Measurements from ENCODE around the gene RANBP17. TPM values are rescaled to one million over a fixed set of nuclear protein-coding genes. Genes with fewer than 3 reads are reported as not detected.

The RANBP17 gene
- total RNA-seq, 2 experiments from 2014 or later: not detected

DNA sequence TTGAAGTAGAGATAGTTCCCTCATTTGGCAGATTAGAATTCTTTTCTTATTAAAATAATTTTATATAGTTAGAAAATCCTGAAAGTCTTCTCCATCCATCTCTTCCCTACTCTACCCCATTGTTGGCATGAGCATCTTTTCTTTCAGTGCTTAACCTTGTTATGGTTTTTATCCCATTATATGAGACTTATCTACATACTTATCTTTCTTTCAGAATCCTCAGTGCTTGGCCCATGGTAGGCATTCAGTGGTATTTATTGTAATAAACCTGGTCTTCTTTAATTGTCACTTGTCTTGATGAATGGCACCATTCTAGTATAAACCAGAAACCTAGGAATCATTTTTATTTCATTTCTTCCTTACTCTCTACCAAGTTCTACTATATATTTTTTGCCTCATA lies 277.4 kb downstream of the RANBP17 start:
- ATAC-seq: no peak

DNA sequence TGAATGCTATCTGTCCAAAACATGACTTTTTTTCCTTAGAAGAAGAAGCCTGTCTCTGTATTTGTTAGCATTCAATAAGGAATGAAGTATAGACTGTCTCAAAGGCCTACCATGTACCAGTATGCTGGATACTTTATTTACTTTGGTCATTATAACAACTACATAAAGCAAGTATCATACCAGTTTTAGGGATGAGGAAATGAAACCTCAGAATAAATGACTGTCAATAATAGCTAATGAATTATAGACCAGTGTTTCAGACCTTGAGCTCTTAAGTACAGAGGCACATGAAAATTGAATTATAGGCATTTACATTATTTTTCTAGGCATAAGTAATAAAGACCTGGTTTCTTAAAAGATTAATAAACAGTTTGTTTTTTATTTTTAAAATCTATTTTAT lies 280.8 kb downstream of the RANBP17 start:
- CTCF ChIA-PET: no interaction called here
- H3K4me3 Mint-ChIP-seq: no peak overlapping the region
- peaks cover 2% of the 10 kb centered on the region for H3K27me3 Mint-ChIP-seq
- H3K27ac Mint-ChIP-seq: no peak overlapping the region
- no peaks in the 10 kb centered on the region for H3K4me1 Mint-ChIP-seq
- H3K9me3 Mint-ChIP-seq (ENCODE audit: low read depth): no peaks in the 10 kb centered on the region
- ATAC-seq (no peak), DNase-seq (no peak)
- no peaks in the 10 kb centered on the region for H3K36me3 Mint-ChIP-seq

More for the DNA sequence above, 277.4 kb downstream of the RANBP17 start:
- Mint-ChIP-seq H3K27me3 (no peaks in the 10 kb centered on the region), H3K27ac (no peak overlapping the region), H3K4me1 (no peaks in the 10 kb centered on the region), H3K36me3 (no peaks in the 10 kb centered on the region), H3K4me3 (no peak overlapping the region), H3K9me3 (ENCODE audit: low read depth) (no peaks in the 10 kb centered on the region)
- CTCF ChIA-PET: no interaction called here
- DNase-seq: no peak

DNA sequence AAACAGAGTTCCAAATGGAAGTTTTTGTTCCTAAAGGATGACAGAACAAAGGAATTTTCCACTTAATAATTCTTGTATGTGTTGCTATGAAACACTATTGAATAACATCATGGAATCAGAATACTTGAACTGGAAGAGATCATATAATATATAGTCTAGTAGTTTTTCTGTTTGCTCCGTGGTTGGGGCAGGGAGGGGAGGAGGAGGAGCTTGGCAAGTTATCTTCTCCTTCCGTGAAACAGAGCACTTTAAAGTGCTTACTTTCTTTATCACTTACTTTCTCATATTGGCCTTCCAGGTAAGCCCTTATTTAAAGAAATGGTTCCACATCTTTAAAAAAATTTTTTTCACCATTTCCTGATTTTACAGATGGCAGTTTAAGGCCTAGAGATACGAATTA lies 281.4 kb downstream of the RANBP17 start:
- no peaks in the 10 kb centered on the region for H3K4me1 Mint-ChIP-seq
- H3K27me3 Mint-ChIP-seq: peaks cover 2% of the 10 kb centered on the region
- ATAC-seq (no peak), DNase-seq (no peak)
- H3K36me3 Mint-ChIP-seq: no peaks in the 10 kb centered on the region
- no peaks in the 10 kb centered on the region for H3K9me3 Mint-ChIP-seq (ENCODE audit: low read depth)
- CTCF ChIA-PET: no interaction called here
- no peak overlapping the region for H3K27ac Mint-ChIP-seq
- H3K4me3 Mint-ChIP-seq: no peak overlapping the region

DNA sequence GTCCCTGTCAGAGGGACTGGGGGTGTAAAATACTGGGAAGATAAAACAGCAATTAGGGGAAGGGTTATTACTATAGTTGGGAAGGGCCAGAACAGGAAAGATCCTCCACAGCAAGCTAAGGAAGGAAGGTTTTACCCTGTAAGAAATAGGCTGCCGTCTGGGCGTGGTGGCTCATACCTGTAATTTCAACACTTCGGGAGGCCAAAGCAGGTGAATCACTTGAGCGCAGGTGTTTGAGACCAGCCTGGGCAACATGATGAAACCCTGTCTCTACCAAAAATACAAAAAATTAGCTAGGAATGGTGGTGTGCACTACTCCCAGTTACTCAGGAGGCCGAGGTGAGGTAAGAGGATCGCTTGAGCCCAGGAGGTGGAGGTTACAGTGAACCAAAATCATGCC lies 282.1 kb downstream of the RANBP17 start:
- DNase-seq (no peak), ATAC-seq (no peak)
- CTCF ChIA-PET: no interaction called here
- no peak overlapping the region for H3K4me3 Mint-ChIP-seq
- no peaks in the 10 kb centered on the region for H3K9me3 Mint-ChIP-seq (ENCODE audit: low read depth)
- H3K27ac Mint-ChIP-seq: no peak overlapping the region
- H3K36me3 Mint-ChIP-seq: no peaks in the 10 kb centered on the region
- H3K27me3 Mint-ChIP-seq: peaks cover 4% of the 10 kb centered on the region
- no peaks in the 10 kb centered on the region for H3K4me1 Mint-ChIP-seq

DNA sequence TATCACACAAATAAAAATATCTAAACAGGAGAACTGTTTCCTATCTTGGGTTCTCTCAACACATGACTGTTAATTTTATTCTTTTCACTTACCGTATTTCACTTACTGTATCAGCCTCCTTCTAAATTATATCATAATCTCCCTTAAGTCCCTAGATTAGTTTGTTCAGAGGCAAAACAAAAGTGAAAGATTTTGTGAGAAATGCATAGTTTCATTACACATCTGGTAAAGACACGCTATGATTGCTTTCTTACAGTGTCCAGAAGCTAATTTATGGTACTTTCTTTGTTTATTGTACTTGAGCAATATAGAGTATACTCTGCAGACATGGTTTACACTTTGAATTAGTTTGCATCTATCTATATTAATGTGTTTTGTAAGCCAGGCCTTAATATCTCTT lies 287.5 kb downstream of the RANBP17 start:
- DNase-seq: no peak
- CTCF ChIA-PET: no interaction called here
- Mint-ChIP-seq H3K27ac (no peak overlapping the region), H3K4me3 (no peak overlapping the region), H3K27me3 (peaks cover 4% of the 10 kb centered on the region), H3K9me3 (ENCODE audit: low read depth) (no peaks in the 10 kb centered on the region), H3K4me1 (no peaks in the 10 kb centered on the region), H3K36me3 (no peaks in the 10 kb centered on the region)
- no peak for ATAC-seq

DNA sequence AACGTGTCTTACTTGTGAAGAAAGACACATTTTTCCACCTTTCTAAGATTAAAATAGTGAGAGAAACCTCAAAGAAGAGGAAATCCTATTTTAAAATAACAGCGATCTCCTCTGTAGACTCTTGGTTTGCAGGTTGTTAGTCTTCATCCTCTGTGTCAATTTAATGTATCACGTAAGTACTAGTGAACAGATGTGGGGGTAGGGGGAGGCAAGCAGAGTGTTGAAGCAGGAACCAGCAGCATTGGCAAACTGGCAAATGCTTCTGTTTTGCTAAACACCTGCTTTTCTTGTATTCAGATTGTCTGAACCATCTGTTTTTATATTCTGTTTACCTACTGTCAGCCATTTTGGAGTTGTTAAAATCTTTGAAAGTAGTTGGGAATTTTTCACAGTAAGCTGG lies 288.0 kb downstream of the RANBP17 start:
- H3K27ac Mint-ChIP-seq: no peak overlapping the region
- H3K4me1 Mint-ChIP-seq: no peaks in the 10 kb centered on the region
- no peaks in the 10 kb centered on the region for H3K36me3 Mint-ChIP-seq
- CTCF ChIA-PET: no interaction called here
- no peak for DNase-seq
- no peaks in the 10 kb centered on the region for H3K9me3 Mint-ChIP-seq (ENCODE audit: low read depth)
- H3K27me3 Mint-ChIP-seq: peaks cover 4% of the 10 kb centered on the region
- H3K4me3 Mint-ChIP-seq: no peak overlapping the region
- ATAC-seq: no peak

DNA sequence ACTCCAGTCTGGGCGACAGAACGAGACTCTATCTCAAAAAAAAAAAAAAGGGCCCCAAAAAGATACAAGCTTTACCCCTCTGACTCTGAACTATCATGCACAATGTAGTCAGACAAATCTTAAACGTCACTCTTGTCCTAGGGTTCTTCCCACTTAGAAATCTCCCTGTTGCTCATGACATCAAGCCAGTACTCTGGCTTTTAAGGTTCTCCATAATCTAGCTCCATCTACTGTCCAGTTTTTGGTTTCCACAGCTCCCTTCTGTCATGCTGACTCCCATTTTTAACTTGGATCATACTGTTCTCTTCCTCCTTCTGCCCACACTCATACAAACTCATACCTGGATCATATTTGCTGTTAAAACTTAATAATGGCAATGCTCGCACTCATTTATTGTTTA lies 290.6 kb downstream of the RANBP17 start:
- no peak for ATAC-seq
- CTCF ChIA-PET: no interaction called here

DNA sequence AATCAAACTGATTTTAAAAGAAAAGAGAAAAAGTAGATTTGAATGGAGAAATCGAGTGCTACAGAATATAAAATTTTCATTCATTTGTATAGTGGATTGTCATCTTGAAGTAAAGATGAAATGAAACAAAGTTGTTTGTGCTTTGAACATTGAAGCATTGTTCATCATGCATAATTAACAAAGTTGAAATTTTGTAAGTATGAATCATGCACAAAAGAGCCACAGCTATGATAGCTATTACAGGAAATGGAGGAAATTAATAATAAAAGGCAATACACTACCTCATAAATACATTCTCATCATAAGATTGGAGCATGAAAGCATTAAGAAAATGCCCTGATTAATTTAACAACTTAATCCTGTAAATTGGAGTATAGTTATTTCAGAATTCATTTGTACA lies 293.8 kb downstream of the RANBP17 start:
- Mint-ChIP-seq H3K27ac (no peak overlapping the region), H3K36me3 (no peaks in the 10 kb centered on the region), H3K27me3 (peaks cover 11% of the 10 kb centered on the region), H3K4me3 (no peak overlapping the region), H3K9me3 (ENCODE audit: low read depth) (no peaks in the 10 kb centered on the region), H3K4me1 (no peaks in the 10 kb centered on the region)
- no peak for DNase-seq
- ATAC-seq: no peak
- CTCF ChIA-PET: interaction anchor here (0.6 kb wide), 1 partner anchor 1259 kb away, joined by 3 read pairs; no protein-coding TSS in a partner anchor

More for the DNA sequence above, 290.6 kb downstream of the RANBP17 start:
- Mint-ChIP-seq H3K4me3 (no peak overlapping the region), H3K4me1 (no peaks in the 10 kb centered on the region), H3K36me3 (no peaks in the 10 kb centered on the region), H3K27me3 (peaks cover 7% of the 10 kb centered on the region), H3K9me3 (ENCODE audit: low read depth) (no peaks in the 10 kb centered on the region), H3K27ac (no peak overlapping the region)
- no peak for DNase-seq

DNA sequence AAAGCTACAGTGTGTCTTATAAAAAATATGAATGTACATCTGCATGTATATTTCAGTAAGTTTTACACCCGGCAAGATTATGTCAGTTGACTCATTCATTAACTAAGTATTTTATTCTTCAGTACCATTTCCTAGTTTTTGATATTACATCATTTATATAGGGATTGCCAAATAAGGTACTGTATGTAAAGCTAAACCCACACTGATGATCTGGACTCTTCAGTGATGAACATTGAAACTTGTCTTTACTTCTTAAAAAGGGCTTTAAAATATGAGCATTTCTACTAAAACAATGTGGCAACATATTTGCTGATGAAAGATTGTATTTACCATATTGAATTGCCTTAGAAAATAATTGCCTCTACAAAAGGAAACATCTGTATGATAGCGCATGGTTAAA lies 295.5 kb downstream of the RANBP17 start:
- Mint-ChIP-seq H3K27me3 (peaks cover 13% of the 10 kb centered on the region), H3K4me1 (no peaks in the 10 kb centered on the region), H3K36me3 (no peaks in the 10 kb centered on the region), H3K9me3 (ENCODE audit: low read depth) (no peaks in the 10 kb centered on the region), H3K27ac (no peak overlapping the region), H3K4me3 (no peak overlapping the region)
- DNase-seq (no peak), ATAC-seq (no peak)
- CTCF ChIA-PET: no interaction called here

DNA sequence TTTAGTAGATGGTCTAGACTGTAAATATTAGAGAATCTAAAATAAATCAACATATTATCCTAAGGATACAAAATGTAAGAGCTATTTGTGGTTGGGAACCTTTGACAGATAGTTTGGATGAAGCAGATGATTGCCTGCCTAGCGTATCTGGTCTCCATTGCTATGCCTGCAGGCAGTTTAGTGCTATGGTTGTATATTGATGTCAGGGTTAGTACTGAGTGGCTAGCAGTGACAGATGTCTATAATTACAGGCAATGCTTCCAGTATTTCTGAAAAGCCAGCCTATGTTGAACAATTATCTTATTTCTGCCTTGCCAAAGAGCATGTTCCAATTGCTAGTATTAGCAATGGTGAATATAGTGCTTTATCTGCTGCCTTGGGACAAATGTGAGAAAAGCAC lies 296.0 kb downstream of the RANBP17 start:
- Mint-ChIP-seq H3K4me3 (no peak overlapping the region), H3K27me3 (peaks cover 13% of the 10 kb centered on the region), H3K27ac (no peak overlapping the region), H3K9me3 (ENCODE audit: low read depth) (no peaks in the 10 kb centered on the region), H3K36me3 (no peaks in the 10 kb centered on the region), H3K4me1 (no peaks in the 10 kb centered on the region)
- no peak for ATAC-seq
- DNase-seq: no peak
- CTCF ChIA-PET: no interaction called here

DNA sequence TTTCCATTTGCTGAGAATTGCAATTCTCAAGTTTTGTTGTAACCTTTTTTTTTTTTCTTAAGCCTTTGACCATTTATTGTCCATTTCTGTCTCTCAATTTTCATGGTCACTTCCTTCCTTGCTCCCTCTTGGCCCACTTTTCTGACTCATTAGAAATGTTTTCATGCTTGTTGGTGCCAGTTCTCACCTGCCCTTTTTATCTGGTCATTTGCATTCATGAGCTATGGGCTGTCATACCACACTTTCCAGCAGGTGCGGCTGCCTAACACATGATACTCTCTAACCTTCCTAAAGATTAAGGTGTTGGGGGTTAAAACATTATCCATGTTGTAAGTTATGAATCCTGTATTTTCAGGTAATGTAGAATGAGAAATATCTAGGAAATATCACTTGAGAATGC lies 296.8 kb downstream of the RANBP17 start:
- CTCF ChIA-PET: no interaction called here
- no peaks in the 10 kb centered on the region for H3K9me3 Mint-ChIP-seq (ENCODE audit: low read depth)
- no peaks in the 10 kb centered on the region for H3K36me3 Mint-ChIP-seq
- no peak overlapping the region for H3K4me3 Mint-ChIP-seq
- no peak overlapping the region for H3K27ac Mint-ChIP-seq
- peaks cover 13% of the 10 kb centered on the region for H3K27me3 Mint-ChIP-seq
- DNase-seq (no peak), ATAC-seq (no peak)
- no peaks in the 10 kb centered on the region for H3K4me1 Mint-ChIP-seq

DNA sequence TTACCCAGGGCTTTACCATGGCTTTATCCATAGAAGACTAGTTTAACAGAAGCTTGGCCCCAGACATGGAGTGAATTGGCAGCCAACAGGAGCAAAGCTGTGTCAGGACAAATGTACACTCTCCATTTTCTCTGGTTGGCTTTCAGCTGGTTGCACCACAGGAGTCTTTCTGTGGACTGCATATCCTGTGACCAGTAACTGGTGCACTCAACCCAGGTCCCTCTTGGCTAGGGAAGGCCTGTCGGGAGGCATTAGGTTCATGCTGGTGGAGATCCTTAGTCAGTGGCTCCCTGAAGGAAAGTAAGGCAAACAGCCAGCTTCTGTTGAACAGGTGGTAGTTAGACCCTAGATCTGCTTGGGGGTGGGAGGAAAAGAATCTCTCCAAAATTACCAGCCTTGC lies 300.3 kb downstream of the RANBP17 start:
- Mint-ChIP-seq H3K4me1 (no peaks in the 10 kb centered on the region), H3K27ac (no peak overlapping the region)

DNA sequence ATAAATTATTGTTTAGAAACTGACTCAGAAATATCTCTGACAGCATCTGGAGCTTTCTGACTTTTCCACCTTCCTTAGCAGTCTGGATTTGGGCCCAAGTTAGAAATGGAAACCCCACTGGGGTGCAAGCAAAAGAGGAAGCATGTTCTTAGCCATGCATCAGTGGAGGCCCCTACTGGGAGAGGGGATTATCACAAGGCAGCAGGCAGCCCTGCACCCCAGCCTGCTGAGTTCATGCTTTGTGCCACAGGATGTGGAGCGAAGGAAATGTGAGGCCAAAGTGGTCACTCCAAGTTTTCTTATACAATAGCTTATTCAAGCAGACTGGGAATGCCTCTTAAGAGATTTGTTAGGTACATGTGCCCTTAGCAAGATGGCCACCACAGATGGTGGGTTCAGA lies 300.8 kb downstream of the RANBP17 start:
- Mint-ChIP-seq H3K36me3 (no peaks in the 10 kb centered on the region), H3K9me3 (ENCODE audit: low read depth) (no peaks in the 10 kb centered on the region), H3K4me3 (no peak overlapping the region), H3K27ac (no peak overlapping the region), H3K4me1 (no peaks in the 10 kb centered on the region), H3K27me3 (peaks cover 16% of the 10 kb centered on the region)
- DNase-seq (no peak), ATAC-seq (no peak)
- CTCF ChIA-PET: interaction anchor here (1.7 kb wide), 1 partner anchor 11 kb away, joined by 3 read pairs; no protein-coding TSS in a partner anchor

More for the DNA sequence above, 300.3 kb downstream of the RANBP17 start:
- H3K27me3 Mint-ChIP-seq: peaks cover 16% of the 10 kb centered on the region
- H3K4me3 Mint-ChIP-seq: no peak overlapping the region
- ATAC-seq (no peak), DNase-seq (no peak)
- H3K9me3 Mint-ChIP-seq (ENCODE audit: low read depth): no peaks in the 10 kb centered on the region
- H3K36me3 Mint-ChIP-seq: no peaks in the 10 kb centered on the region
- CTCF ChIA-PET: interaction anchor here (1.7 kb wide), 1 partner anchor 11 kb away, joined by 3 read pairs; no protein-coding TSS in a partner anchor

DNA sequence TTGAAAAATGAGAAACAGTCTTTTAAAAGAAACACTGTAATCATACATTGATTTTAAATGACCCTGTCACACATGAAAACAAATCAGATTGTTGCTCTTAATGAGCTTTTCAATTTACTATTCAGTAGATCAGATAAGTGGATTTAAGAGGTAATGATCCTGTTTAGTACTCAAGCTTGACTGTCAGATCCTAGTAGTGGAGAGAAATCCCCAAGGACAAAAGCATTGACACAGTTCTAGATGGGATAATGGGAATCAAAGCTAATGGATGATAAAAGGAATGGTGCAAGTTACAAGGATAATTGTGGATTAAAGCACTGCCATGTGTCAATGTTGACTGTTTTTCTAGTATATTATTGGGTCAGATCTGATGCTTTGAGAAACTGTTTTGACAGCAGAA lies 304.9 kb downstream of the RANBP17 start:
- CTCF ChIA-PET: no interaction called here
- no peak for ATAC-seq

DNA sequence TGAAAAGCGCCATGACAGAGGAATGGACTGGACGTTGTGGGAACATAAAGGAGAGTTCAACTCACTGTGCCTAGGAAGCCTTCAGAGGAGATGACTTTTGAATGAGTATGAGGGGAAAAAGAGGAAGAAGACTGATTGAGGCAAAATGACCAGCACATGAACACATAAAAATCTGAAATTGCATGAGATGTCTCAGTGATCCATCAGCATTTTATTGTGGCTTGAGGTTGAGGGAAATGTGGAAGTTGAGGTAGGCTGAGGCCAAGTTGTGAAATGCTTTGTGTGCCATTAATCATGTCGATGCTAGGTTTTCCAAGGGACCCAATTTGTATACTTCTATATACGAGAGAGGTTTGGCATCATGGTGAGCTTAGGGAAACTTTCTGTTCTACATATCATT lies 306.4 kb downstream of the RANBP17 start:
- Mint-ChIP-seq H3K4me1 (no peaks in the 10 kb centered on the region), H3K4me3 (no peak overlapping the region), H3K9me3 (ENCODE audit: low read depth) (no peaks in the 10 kb centered on the region), H3K27ac (no peak overlapping the region), H3K27me3 (peaks cover 17% of the 10 kb centered on the region), H3K36me3 (no peaks in the 10 kb centered on the region)
- DNase-seq (no peak), ATAC-seq (no peak)
- CTCF ChIA-PET: no interaction called here

More for the DNA sequence above, 304.9 kb downstream of the RANBP17 start:
- H3K9me3 Mint-ChIP-seq (ENCODE audit: low read depth): no peaks in the 10 kb centered on the region
- H3K27ac Mint-ChIP-seq: no peak overlapping the region
- DNase-seq: no peak
- no peaks in the 10 kb centered on the region for H3K4me1 Mint-ChIP-seq
- H3K36me3 Mint-ChIP-seq: no peaks in the 10 kb centered on the region
- H3K4me3 Mint-ChIP-seq: no peak overlapping the region
- peaks cover 19% of the 10 kb centered on the region for H3K27me3 Mint-ChIP-seq
